HUDEP-2 (cell line): ENCODE measurements around the gene USP10.

ENCODE experiments used
- DNase-seq, 76 experiments: peaks; one replicate each; lab custom pipeline; 2025; ENCODE audit not compliant: unreplicated experiment in 76 of 76; lab: John Stamatoyannopoulos, UW

USP10 gene, protein sequence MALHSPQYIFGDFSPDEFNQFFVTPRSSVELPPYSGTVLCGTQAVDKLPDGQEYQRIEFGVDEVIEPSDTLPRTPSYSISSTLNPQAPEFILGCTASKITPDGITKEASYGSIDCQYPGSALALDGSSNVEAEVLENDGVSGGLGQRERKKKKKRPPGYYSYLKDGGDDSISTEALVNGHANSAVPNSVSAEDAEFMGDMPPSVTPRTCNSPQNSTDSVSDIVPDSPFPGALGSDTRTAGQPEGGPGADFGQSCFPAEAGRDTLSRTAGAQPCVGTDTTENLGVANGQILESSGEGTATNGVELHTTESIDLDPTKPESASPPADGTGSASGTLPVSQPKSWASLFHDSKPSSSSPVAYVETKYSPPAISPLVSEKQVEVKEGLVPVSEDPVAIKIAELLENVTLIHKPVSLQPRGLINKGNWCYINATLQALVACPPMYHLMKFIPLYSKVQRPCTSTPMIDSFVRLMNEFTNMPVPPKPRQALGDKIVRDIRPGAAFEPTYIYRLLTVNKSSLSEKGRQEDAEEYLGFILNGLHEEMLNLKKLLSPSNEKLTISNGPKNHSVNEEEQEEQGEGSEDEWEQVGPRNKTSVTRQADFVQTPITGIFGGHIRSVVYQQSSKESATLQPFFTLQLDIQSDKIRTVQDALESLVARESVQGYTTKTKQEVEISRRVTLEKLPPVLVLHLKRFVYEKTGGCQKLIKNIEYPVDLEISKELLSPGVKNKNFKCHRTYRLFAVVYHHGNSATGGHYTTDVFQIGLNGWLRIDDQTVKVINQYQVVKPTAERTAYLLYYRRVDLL

DNA sequence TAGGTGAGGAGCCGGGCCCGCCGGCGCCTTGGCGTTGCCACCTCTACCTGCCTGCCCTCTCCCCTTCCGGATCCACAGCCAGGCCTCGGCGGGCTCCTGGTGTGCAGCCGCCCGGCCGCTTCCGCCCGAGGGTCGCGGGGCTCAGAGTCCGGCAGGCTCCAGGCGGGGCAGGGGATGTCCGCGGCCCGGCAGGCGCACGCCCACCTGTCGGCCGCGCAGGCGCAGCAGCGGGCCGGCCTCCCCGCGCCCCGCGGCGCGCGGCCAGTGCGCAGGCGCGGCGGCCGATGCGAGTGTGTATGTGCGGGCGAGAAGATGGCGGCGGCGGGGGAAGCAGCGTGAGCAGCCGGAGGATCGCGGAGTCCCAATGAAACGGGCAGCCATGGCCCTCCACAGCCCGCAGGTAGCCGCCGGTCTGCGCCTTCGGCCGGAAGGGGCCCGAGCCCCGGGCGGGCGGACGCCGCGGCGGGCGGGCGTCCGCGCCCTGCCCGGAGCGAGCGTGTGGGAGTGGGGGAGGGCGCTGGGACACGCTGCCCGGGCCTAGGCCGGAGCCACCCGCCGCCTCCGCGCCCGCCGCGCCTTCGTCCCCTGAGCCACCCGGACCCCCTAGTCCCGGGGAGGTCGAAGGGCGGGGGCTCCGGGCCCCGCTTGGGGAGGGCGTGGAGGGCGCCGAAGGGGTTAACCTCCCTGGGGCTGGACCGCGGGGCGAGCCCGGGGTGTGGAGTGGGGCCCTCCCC is at the start of gene USP10:
Gene USP10, plus strand, starts transcription at position 289 of the 734 bp plus-strand sequence. Its CDS starts 91 bp downstream, at position 380.
- DNase-seq = peak in 65 of 76 experiments; percentile 7 to 80 (median 59)

DNA sequence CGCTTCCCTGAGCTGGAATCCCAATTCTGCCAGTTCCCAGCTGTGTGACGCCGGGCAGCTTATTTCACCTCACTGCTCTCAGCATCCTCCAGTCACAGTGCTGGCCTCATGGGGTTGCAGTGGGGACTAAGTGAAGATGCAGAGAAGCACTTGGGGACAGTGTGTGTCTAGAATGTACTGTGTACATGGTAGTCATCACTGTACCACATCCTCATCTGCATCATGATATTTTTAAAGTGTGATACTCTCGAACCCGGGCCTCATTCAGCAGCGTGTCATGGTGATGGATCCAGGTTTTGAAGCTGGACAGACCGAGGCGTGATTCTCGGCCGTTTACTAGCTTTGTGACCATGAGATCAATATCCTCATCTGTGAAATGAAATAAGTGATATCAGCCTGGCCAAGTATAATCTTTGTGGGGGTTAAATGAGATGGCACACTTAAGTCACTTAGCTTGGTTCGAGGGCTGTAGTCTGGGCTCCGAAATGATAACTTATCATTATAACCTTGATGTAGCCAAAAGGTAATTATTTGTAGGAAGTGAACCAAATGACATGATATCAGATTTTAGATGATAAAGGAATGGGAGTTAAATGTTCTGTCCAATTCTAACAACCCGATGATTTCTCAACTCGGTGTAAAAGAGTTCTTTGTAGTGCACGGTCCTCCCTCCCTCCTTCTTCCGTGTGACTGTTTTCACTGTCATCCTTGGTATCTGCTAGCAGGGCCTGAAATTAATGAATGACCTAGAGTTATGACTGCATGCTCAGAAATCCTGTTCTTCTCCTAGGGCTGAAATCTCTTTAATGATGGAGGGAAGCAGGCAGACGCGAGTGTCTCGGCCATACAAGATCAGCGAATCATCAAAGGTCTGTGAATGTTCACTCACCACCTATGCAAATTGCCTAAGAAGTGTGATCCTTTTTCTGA is 49.5 kb upstream of the USP10 start:
- DNase-seq = no peak

DNA sequence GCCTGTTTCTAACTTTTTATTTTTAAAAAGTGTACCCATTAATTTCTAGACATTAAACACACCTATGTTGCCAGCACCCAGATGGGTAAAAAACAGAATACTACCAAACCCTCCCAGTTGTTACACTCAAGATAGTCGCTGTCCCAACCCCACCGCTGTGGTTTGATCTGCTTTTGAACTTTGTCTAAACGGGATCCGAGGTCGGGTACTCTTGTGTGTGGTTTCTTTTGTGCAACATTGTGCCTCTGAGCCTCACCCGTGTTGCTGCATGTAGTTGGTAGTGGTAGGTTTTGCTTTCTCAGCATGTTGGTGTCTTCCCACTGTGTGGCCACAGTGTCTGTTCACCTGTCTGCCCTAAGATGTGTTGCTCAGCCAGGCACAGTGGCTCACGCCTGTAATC is 47.2 kb upstream of the USP10 start:
- DNase-seq = no peak

DNA sequence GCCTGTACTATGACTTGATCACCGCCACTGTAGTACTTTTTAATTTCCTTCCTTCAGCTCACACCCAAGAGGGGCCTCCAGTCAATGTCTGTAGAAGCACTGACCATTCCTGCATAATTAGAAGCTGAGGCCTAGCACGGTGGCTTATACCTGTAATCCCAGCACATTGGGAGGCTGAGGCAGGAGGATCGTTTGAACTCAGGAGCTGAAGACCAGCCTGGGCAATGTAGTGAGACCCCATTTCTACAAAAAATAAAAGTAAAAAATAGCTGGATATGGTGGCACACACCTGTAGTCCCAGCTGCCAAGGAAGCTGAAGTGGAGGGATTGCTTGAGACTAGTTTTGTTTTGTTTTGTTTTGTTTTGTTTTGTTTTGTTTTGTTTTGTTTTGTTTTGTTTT is 45.6 kb upstream of the USP10 start:
- no peak for DNase-seq

DNA sequence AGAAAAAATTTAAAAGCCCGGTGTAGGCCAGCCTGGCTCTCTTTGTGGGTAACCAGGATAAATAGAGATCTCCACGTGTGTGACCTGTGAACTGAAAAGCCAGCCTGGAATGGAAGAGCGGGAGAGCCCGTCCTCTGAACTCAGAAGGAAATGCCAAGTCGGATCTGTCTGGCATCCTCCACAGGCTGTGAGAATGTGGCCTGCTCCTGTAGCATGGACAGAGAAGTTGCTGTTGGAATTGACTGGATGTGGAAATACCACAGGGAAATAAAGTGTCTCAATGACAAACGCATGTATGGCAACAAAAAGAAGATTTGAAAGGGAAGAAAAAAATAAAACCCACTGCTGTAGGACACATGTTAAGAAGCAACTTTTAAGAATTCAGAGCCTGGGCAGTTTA is 44.8 kb upstream of the USP10 start:
- no peak for DNase-seq

DNA sequence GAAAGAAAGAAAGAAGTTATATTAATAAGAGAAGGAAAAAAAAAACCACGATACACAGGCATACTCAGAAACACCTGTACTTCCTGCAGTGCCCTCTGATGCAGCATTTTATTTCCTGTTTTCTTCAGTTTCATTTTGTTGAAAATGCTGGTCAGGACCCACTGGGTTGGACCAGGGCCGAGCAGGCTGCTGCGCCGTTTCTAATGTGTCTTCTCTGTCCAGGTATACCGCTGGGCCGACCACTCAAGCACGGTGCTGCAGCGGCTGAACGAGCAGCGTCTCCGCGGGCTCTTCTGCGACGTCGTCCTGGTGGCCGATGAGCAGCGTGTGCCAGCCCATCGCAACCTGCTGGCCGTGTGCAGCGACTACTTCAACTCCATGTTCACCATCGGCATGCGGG is 43.2 kb upstream of the USP10 start:
- no peak for DNase-seq

DNA sequence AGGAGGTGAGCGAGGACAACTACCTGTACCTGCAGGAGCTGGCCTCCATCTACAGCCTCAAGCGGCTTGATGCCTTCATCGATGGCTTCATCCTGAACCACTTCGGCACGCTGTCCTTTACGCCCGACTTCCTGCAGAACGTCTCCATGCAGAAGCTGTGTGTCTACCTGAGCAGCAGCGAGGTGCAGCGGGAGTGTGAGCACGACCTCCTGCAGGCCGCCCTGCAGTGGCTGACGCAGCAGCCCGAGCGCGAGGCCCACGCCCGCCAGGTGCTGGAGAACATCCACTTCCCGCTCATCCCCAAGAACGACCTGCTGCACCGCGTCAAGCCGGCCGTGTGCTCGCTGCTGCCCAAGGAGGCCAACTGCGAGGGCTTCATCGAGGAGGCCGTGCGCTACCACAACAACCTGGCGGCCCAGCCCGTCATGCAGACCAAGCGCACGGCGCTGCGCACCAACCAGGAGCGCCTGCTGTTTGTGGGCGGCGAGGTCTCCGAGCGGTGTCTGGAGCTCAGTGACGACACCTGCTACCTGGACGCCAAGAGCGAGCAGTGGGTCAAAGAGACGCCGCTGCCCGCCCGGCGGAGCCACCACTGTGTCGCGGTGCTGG is 42.5 kb upstream of the USP10 start:
- DNase-seq = no peak

DNA sequence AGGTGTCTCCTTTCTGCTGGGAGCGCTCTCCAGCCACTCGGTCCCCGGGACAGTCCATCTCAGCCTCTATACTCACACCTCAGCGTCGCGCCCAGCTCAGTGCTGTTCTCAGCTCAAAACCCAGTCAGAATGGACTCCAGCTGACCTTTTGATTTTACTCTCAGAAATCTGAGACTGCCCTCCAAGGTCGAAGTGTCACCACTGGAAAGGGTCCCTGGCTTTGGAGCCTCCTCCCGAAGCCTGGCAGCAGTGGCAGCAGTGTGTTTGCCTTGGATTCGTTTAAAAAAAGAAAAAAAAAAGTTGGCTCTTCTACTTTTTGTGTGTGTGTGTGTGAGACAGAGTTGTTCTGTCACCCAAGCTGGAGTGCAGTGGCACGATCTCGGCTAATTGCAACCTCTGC is 41.1 kb upstream of the USP10 start:
- no peak for DNase-seq

DNA sequence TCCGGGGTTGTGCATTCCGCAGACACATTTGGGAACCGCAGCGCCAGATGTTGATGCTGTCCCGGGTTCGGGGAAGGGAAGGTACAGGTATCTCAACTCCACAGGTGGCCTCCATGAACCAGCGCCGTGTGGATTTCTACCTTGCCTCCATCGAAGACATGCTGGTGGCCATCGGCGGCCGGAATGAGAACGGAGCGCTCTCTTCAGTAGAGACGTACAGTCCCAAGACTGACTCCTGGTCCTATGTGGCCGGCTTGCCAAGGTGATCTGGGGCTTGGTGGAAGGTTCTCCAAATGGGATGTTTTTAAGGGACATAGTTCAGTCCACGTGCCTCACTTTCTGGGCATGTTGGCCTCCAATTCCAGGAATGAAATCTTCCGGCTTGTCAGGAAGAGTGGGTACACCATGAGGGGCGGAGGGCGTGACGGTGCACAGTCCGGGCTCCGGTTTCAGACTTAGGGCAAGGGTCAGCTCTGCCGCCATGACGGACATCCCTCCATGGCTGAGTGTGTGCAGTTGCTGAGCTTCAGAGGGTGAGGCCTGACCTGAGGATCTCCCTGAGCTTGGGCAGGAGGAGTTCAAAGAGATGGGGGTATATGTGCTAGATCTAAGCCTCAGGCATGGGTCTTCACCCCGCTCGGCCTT is 40.0 kb upstream of the USP10 start:
- DNase-seq = no peak

DNA sequence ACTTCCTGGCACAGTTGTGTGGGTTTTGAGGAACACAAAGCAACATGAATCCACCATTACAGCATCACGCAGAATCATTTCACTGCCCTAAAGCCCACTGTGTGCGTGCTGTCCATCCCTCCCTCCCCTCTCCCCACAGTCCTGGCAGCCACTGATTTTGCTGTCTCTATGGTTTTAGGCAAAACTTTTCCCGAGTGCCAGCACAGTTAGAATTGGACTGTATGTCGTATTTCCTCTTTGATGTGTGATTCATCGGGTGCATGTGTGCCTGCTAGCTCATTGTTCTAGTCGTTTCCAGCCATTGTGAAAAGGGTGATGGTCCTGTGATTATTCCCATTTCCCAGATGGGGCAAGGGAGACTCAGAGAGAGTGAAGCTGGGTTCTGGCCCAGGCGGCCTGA is 38.8 kb upstream of the USP10 start:
- DNase-seq = no peak

DNA sequence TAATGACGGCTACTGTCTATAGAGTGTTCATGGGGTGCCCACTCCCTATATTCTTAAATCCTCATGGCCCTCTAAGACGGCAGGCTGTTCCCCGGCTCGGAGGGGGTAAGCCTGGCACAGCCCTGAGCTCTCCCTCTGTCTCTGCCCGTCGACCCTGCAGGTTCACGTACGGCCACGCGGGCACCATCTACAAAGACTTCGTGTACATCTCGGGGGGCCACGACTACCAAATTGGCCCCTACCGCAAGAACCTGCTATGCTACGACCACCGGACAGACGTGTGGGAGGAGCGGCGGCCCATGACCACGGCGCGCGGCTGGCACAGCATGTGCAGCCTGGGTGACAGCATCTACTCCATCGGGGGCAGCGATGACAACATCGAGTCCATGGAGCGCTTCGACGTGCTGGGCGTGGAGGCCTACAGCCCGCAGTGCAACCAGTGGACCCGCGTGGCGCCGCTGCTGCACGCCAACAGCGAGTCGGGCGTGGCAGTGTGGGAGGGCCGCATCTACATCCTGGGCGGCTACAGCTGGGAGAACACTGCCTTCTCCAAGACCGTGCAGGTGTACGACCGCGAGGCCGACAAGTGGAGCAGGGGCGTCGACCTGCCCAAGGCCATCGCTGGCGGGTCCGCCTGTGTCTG is 38.3 kb upstream of the USP10 start:
- DNase-seq = no peak

DNA sequence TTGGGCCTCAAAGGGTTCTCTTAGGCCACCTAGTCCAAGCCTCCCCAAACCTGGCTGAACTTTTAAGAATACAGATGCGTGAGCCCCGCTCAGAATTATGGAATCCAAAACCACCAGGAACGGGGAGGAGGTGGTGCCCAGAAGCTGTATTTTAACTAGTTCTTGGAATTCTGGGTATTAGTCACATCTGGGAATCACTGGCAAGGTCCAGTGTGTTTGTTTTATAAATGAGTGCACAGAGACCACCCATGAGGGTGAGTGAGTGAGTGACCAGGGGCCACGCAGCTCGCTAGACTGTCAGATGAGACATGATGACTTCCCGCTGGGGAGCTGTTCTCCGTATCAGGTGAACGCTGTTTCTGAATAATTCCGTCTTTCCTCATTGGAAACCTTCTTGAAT is 37.3 kb upstream of the USP10 start:
- no peak for DNase-seq

DNA sequence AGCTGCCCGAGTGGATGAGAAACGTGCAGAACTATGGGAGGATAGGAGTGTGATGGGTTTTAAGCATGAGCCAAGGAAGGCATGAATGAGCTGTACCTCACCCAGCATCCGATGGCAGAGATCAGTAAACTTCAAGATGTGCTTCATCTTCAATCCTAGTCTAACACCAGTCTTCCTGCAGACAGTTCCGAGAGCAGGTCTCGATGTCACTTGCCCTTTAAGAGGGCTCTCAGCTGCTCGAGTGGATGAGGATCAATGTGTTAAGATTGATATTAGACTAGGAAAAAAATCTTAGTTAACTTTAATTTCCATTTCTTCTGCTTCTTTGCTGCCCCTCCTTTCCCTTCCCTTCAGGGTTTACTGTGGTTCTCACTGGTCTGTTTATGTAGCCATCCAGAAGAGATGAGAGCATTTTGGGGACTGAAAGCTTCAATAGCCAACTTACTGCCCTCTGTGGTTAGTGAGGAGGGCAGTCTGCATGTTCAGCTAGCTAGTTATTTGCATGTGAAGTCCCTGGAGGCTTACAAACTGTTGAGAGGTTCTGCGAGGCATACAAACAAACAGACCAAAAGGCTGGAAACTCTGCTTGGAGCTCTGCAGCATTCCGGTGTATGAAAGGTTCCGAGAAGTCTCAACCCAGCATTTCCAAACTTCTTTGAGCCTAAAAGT is 36.2 kb upstream of the USP10 start:
- no peak for DNase-seq

DNA sequence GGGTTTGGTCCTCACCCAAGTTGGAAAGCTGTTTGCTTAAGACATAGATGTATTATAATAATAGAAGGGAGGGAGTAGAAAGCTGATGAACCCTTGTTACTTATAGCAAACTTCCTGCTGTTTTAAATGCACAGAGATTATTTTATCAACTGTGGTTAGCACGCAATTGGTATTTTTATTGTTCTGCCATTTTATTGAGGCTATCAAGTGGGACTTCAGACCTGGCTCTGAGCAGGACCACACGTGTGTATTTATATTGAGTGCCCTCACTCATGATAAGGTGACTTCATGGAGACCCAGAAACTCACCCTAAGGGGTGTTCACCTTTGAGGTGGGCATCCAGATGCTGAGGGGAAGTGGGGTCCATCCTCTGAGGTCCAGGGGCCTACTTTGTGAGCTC is 34.4 kb upstream of the USP10 start:
- DNase-seq = no peak

DNA sequence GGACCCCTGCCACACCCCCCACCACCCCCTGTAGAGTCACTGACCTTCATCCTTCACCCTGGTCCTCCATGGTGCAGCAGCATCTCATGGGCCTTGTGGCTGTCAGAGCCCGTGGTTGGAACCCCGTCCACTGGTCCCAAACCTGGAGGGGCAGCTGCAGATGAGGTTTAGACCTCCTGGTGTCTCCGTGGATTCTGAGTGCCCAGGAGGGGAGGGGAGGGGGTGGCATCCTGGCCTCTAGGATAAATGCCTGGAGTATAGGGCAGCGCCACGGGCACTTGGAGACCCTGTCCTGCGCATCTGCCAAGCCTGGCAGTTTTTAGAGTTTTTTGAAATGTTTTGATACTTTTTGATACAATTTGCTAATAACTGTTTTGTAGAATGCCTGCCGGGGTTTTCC is 34.0 kb upstream of the USP10 start:
- DNase-seq = no peak

DNA sequence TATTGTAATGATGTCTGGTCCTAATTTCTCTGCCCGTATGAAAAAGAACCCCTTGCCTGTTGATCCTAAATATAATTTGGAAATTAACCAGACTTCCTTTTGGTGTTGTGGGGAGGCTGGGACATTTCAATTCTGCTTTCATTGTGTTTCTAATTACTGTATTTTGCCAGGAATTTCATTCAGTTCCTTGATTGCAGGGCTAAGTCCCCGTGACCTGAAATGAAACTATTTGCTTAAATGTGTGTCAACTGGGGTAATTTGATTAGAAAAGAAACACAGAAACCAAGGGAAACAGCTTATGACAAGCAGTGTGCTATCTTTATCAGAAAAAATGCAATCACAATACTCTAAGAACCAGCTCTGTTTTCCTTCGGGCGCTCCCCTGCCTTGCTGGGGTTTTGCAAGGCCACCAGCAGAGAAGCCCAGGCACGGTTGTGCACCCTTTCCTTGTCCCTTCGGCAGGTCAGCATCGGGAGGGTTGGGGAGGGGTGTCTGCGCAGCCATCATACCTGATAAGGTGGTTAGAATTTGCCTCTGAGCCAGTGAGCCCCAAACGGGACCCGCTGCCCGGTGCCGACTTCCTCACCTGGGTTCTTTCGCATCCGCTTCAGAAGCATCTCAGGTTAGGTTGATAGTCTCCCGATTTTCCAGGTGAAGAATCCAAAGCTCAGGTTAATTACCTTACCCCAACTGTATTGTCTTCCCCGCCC is 32.0 kb upstream of the USP10 start:
- DNase-seq = no peak

DNA sequence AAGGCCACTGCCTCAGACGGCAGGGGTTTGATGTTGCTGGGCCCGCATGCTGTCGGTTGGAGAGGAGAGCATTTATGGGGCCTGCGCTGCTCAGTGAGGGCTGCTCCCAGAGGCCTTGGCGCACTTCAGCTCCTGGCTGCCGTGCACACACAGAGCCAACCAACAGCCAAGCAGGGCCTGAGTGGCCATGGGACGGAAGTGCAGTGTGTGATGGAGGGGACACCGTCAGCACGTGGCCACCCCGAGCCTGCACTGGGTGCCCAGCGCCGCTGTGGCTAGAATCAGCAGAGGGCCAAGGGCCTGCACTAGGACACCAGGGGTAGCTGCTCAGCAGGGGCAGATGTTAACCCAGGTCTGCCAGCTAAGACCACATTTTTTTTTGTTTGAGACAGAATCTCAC is 29.7 kb upstream of the USP10 start:
- no peak for DNase-seq
